ENCODE data around the gene VAV3.

VAV3 gene

DNA sequence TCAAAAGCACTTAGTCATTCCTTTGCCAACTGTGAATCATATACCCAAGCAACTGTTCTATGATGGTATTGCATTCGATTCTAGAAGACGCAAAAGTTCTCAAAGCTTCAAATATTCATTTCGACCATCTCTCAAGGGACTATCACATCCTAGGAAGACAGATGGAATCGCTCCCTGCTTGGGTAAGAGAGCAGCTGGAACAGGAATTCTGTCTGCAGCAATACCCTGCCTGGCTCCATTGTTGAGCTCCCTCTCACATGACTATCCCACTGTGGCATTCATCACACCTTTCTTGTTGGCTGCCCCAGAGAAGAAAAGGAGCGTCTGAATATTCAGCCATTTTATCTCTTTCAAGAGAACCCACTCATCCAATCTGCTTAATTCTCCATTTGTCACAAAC is 426.5 kb downstream of the VAV3 start:
- in situ Hi-C loops (cut with MboI; ENCODE audit: low sequenced_read_pairs, unreplicated experiment), result loop anchor here (25.0 kb wide), 2 partner anchors 199 to 351 kb away; no protein-coding TSS in a partner anchor
- TF ChIP-seq, protein P1, sequence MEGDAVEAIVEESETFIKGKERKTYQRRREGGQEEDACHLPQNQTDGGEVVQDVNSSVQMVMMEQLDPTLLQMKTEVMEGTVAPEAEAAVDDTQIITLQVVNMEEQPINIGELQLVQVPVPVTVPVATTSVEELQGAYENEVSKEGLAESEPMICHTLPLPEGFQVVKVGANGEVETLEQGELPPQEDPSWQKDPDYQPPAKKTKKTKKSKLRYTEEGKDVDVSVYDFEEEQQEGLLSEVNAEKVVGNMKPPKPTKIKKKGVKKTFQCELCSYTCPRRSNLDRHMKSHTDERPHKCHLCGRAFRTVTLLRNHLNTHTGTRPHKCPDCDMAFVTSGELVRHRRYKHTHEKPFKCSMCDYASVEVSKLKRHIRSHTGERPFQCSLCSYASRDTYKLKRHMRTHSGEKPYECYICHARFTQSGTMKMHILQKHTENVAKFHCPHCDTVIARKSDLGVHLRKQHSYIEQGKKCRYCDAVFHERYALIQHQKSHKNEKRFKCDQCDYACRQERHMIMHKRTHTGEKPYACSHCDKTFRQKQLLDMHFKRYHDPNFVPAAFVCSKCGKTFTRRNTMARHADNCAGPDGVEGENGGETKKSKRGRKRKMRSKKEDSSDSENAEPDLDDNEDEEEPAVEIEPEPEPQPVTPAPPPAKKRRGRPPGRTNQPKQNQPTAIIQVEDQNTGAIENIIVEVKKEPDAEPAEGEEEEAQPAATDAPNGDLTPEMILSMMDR (IDR thresholded peaks at IDR 0.05; ENCODE audit: borderline replicate concordance, control extremely low read depth, extremely low read depth, insufficient read depth, missing control alignments), result no peak
- DNase-seq (ENCODE audit: low spot score), result no peak

DNA sequence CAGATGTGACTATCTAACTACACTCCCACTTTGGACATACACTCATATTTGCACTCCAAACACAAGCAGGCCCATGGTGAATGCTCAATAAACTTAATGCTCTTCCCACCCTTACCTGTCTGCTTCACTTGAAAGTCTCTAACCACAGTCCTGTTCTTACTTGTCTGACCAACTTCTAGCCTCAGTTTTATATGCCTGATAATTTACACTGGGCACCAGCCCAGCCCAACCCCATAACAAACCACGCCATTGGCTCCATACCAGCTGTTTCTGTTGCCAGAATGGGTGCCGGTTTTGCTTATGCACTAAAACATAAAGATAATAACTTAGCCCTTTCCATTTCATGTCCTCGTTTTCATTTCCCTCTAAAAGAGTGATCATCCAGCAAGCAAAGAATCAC is 428.7 kb downstream of the VAV3 start:
- in situ Hi-C loops (cut with MboI; ENCODE audit: low sequenced_read_pairs, unreplicated experiment), result loop anchor here (25.0 kb wide), 2 partner anchors 201 to 349 kb away; no protein-coding TSS in a partner anchor
- DNase-seq (ENCODE audit: low spot score), result no peak
- TF ChIP-seq, protein P1 (IDR thresholded peaks at IDR 0.05; ENCODE audit: borderline replicate concordance, control extremely low read depth, extremely low read depth, insufficient read depth, missing control alignments), result no peak

DNA sequence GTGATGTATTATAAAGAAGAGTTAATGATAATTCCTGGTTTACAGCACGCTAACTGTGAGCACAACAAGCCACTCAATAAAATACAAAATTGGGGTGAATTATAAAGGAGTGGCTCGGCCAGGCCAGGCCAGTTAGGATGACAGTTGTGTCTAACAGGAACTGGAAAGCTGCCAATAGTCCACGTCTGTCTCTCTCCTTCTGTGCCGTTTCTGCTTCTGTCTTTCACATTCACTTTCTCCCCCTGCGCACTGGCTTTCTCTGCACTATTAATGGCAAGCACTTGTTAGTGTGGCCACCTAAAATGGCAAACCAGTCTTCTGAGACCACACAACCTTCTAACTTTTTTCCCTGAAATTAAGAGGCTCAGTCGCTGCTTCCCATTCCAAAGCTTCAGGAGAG is 429.9 kb downstream of the VAV3 start:
- in situ Hi-C loops (cut with MboI; ENCODE audit: low sequenced_read_pairs, unreplicated experiment), result loop anchor here (25.0 kb wide), 2 partner anchors 202 to 348 kb away; no protein-coding TSS in a partner anchor
- TF ChIP-seq, protein P1 (IDR thresholded peaks at IDR 0.05; ENCODE audit: borderline replicate concordance, control extremely low read depth, extremely low read depth, insufficient read depth, missing control alignments), result no peak
- DNase-seq (ENCODE audit: low spot score), result peak; percentile 30

DNA sequence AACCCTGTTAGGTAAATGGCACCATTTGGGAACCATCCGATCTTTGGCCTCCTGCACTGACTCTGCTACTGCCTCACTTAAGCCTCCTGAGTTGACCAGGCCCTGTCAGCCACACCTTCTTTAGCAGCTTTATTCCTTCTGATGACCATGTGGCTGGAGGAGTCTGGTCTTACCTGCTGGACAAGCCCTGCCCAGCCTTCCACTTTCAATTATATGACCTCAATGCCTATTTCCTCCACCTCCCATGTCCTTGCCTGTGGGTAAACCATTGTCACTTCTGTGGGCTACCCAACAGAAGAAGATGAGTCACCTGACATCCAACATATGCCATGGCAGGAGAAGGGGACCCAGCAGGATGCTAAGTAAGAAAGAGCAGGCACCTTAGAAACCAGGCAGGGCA is 430.3 kb downstream of the VAV3 start:
- in situ Hi-C loops (cut with MboI; ENCODE audit: low sequenced_read_pairs, unreplicated experiment), result loop anchor here (25.0 kb wide), 2 partner anchors 203 to 347 kb away; no protein-coding TSS in a partner anchor
- TF ChIP-seq, protein P1 (IDR thresholded peaks at IDR 0.05; ENCODE audit: borderline replicate concordance, control extremely low read depth, extremely low read depth, insufficient read depth, missing control alignments), result no peak
- no peak for DNase-seq (ENCODE audit: low spot score)

DNA sequence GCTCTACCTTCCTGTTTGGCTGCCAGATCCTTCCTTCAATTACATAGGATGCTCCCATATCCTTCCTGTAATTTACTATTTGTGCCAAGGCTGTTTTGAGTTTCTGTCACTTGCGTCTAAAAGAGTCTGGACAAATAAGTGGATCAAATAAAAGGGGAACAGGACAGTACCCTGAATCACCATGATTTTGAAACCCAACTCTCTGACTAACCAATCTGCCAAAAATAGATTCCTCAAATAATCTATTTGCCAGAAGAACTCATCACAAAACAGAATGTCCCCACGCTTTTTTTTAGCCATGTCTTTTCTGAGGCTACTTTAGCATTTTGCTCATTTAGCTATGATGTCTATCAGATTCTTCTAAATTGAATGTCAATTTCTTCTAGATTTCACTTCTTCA is 431.5 kb downstream of the VAV3 start:
- DNase-seq (ENCODE audit: low spot score), result no peak
- in situ Hi-C loops (cut with MboI; ENCODE audit: low sequenced_read_pairs, unreplicated experiment), result loop anchor here (25.0 kb wide), 2 partner anchors 204 to 346 kb away; no protein-coding TSS in a partner anchor
- TF ChIP-seq, protein P1 (IDR thresholded peaks at IDR 0.05; ENCODE audit: borderline replicate concordance, control extremely low read depth, extremely low read depth, insufficient read depth, missing control alignments), result no peak

DNA sequence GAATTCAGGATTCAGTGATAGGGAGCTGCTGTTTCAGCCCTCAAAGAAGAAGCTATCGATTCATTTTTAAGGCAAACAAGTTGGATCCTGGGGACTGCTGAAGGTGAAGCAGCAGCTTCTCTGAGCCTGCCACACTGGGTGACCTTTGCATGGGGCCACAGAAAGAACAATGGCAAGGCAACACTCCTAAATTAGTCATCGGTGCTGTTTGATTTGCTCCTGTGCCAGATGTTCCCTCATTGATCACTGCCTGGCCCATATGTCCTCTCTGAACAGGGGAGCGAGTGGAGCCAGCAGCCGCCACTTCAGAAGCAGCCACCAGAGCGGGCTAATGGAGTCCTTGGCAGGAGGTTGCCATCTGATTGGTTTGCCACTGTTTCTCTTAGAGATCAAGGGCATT is 432.7 kb downstream of the VAV3 start:
- in situ Hi-C loops (cut with MboI; ENCODE audit: low sequenced_read_pairs, unreplicated experiment), result loop anchor here (25.0 kb wide), 2 partner anchors 205 to 345 kb away; no protein-coding TSS in a partner anchor
- DNase-seq (ENCODE audit: low spot score), result no peak
- TF ChIP-seq, protein P1 (IDR thresholded peaks at IDR 0.05; ENCODE audit: borderline replicate concordance, control extremely low read depth, extremely low read depth, insufficient read depth, missing control alignments), result no peak

Measured in GM13976 (cell line).